Measurements from ENCODE around the gene SLX1A. TPM values are rescaled to one million over a fixed set of nuclear protein-coding genes. Genes with fewer than 3 reads are reported as not detected.
"Not testable (repeated sequence)": the region's sequence is repeated elsewhere in the genome, so short reads cannot be mapped to it uniquely, and the experiment has no call there.

SLX1A gene
- total RNA-seq, 4 donors from 2014 or later, result 7.8 to 21.2 (median 13.5) TPM

GRCh38 chr16:30166202-30166902 lies 27.3 kb upstream of the SLX1A start:
- Histone ChIP-seq H3K27me3 (no peaks in the 10 kb centered on the region), H3K4me1 (no peaks in the 10 kb centered on the region), H3K9me3 (no peaks in the 10 kb centered on the region), H3K27ac (no peak overlapping the region), H3K4me3 (no peak overlapping the region), H3K36me3 (no peaks in the 10 kb centered on the region)
- peak; percentile 36 for ATAC-seq
- TF ChIP-seq POLR2A (IDR thresholded peaks at IDR 0.05) (no peak), EP300 (IDR thresholded peaks at IDR 0.05) (no peak), POLR2AphosphoS5 (IDR thresholded peaks at IDR 0.05) (no peak), CTCF (IDR thresholded peaks at IDR 0.05) (no peak)
- WGBS, 2 donors (ENCODE audit: low coverage in 1 of 2), result 84 to 100% methylated on average over 1 to 11 of the region's 11 CpGs

- not testable (repeated sequence) for H3K27ac ChIP-seq, H3K9me3 ChIP-seq, ATAC-seq, H3K27me3 ChIP-seq, H3K4me3 ChIP-seq, H3K36me3 ChIP-seq, H3K4me1 ChIP-seq
- WGBS, 2 donors (ENCODE audit: low coverage in 1 of 2), result no CpG with 5 or more reads among the region's 29 CpGs
These were observed 24.9 kb upstream of the SLX1A start for GRCh38 chr16:30168746-30169145.

GRCh38 chr16:30169416-30169815 lies 24.3 kb upstream of the SLX1A start:
- not testable (repeated sequence) for H3K27ac ChIP-seq, H3K4me3 ChIP-seq, H3K36me3 ChIP-seq, H3K27me3 ChIP-seq, H3K4me1 ChIP-seq, ATAC-seq, H3K9me3 ChIP-seq
- WGBS, 2 donors (ENCODE audit: low coverage in 1 of 2), result no CpG with 5 or more reads among the region's 38 CpGs

- not testable (repeated sequence) for H3K27me3 ChIP-seq, ATAC-seq, H3K36me3 ChIP-seq, H3K4me3 ChIP-seq, H3K9me3 ChIP-seq, H3K27ac ChIP-seq, H3K4me1 ChIP-seq
- WGBS, 2 donors (ENCODE audit: low coverage in 1 of 2), result no CpG with 5 or more reads among the region's 31 CpGs
These were observed 23.5 kb upstream of the SLX1A start for GRCh38 chr16:30170145-30170544.

GRCh38 chr16:30173054-30173453 lies 20.6 kb upstream of the SLX1A start:
- 45 to 75% methylated on average over 4 to 5 of the region's 7 CpGs for whole genome bisulfite sequencing, 2 donors (ENCODE audit: low coverage in 1 of 2)
- TF ChIP-seq POLR2AphosphoS5 (IDR thresholded peaks at IDR 0.05) (no peak), CTCF (IDR thresholded peaks at IDR 0.05) (no peak), EP300 (IDR thresholded peaks at IDR 0.05) (no peak), POLR2A (IDR thresholded peaks at IDR 0.05) (no peak)
- H3K9me3 ChIP-seq, result no peaks in the 10 kb centered on the region
- no peaks in the 10 kb centered on the region for H3K27me3 ChIP-seq
- H3K4me3 ChIP-seq, result no peak overlapping the region
- H3K36me3 ChIP-seq, result no peaks in the 10 kb centered on the region
- H3K4me1 ChIP-seq, result no peaks in the 10 kb centered on the region
- H3K27ac ChIP-seq, result no peak overlapping the region
- ATAC-seq, result no peak

GRCh38 chr16:30176876-30177275 lies 16.8 kb upstream of the SLX1A start:
- not testable (repeated sequence) for ATAC-seq, H3K4me3 ChIP-seq, H3K9me3 ChIP-seq, H3K27me3 ChIP-seq, H3K36me3 ChIP-seq, H3K4me1 ChIP-seq, H3K27ac ChIP-seq
- 96% methylated on average over 3 of the region's 6 CpGs; no CpG with 5 or more reads in 1 of the 2 donors for WGBS, 2 donors (ENCODE audit: low coverage in 1 of 2)

- H3K27me3 ChIP-seq, result no peaks in the 10 kb centered on the region
- WGBS, 2 donors (ENCODE audit: low coverage in 1 of 2), result 80 to 85% methylated on average over 1 to 4 of the region's 4 CpGs
- no peaks in the 10 kb centered on the region for H3K36me3 ChIP-seq
- no peaks in the 10 kb centered on the region for H3K9me3 ChIP-seq
- TF ChIP-seq POLR2AphosphoS5 (IDR thresholded peaks at IDR 0.05) (no peak), CTCF (IDR thresholded peaks at IDR 0.05) (no peak), POLR2A (IDR thresholded peaks at IDR 0.05) (no peak), EP300 (IDR thresholded peaks at IDR 0.05) (no peak)
- no peak overlapping the region for H3K27ac ChIP-seq
- H3K4me1 ChIP-seq, result peaks cover 0 to 14% (median 7%) of the 10 kb centered on the region in 3 donors
- no peak overlapping the region for H3K4me3 ChIP-seq
- no peak for ATAC-seq
These were observed 14.5 kb upstream of the SLX1A start for GRCh38 chr16:30179195-30179594.

All from gastroesophageal sphincter (tissue), 4 donors.